Eye (tissue), 1 donor: ENCODE data around the gene OPRM1.

Source experiments
- DNase-seq: peaks from one replicate; pipeline ENCODE4 v3.0.0-alpha.2; 2015

OPRM1 gene

DNA sequence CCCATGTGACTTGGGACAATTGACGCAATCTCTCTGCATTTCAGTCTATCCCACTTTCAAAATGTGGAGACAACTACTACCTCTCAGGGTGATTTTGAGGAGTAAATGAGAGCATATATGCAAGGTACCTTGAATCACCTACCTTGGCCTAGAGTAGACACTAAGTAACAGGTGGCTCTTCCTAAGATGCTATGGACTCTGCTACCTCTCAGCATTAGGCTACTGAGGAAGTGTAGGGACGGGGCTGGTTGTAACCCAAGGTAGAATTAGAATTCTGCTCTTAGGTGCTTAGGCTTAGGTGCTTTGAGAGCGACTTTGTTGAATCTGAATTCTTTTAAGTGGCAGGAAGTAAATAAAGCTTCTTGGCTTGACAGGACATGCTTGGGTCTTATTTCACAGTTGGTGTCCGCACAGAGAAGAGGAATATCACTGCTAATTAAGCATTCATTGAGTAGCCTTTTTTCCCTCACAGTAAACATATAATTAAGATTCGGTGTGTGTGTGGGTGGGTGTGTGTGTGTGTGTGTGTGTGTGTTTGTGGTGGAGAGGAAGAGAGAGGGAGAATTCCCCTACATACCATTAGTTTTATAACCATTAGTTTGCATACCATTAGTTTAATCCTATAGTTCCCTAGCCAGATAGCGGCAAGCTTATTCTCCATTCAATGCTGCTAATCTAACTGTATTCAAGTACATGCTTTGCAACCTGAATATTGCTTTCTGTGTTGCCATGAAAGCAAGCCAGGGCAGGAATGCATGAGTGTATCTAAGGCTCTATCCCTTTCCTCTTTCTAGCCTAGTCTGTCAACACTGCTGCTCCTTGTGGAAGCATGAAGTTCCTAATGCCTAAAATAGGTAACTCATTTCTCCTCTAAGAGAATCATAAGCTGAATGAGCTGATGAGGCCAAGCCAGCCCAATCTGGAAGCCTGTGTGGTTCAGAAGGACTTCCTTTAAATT is 205.0 kb downstream of the OPRM1 start:
- no peak for DNase-seq

DNA sequence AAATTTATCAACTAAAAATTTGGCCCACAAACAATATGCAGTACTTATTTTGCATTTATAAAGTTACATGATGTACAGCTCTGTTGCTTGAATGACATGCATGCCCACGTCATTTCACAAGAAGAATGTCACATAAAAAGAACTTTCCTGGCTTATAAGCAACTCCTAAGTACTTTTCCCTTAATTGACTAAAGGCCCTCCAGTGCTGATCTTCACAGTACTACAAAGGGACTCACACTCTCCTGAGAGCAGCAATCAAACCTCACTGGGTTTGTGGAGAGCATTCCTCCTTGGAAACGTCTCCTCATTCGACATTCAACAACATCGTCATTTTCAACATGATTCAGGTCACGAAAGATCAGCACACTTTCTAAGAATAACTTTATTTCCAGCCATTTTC is 206.5 kb downstream of the OPRM1 start:
- DNase-seq = no peak

DNA sequence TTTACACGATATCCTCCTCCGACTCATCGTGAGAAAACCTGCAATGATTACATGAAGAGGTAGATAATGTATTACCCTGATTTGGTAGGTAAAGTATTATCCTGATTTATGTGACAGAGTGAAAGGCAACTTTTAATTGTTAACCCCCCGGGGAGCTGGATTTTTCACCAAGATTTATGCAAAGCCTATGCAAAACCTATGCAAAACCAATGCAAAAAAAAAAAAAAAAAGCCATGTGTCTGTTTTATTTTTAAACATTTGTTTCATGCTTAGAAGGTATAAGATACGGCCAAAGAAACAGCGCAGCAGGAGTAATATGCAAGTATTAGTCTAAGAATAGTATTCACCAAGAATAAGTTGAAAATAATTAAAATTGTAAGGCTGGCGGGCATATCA is 207.7 kb downstream of the OPRM1 start:
- DNase-seq = no peak

DNA sequence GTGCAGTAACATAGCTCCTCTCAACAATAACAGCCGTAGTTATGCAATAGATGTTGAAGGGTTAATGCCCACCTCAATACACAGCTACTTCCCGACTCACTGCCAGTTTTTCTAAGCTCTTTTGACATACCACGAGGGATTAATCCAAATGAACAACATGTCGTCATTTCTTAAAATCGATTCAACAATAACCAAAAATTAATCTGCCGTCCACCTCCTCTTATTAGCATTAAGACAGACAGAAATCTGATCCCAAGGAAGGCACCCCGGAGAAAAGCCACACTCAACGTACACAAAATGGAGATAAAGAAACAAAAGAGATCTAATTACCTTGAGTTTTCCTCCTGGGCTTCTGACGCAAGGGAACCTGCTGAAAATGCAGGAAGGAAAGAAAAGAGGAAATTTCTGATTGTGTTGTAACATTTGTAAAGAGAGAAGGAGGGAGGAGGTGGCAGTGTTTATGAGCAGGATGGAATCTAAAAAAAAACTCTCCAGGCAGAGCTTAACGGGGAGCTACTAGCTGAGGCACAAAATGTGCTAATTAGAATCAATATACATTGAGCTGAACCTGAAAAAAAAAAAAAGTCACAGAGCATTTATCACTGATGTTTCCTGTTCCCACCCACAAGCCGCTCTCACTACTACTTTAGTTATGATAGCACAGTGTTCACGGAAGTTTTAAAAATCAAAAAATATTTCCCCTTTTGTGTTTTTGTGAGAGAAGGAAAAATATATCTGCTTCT is 208.2 kb downstream of the OPRM1 start:
- DNase-seq = peak; percentile 66

DNA sequence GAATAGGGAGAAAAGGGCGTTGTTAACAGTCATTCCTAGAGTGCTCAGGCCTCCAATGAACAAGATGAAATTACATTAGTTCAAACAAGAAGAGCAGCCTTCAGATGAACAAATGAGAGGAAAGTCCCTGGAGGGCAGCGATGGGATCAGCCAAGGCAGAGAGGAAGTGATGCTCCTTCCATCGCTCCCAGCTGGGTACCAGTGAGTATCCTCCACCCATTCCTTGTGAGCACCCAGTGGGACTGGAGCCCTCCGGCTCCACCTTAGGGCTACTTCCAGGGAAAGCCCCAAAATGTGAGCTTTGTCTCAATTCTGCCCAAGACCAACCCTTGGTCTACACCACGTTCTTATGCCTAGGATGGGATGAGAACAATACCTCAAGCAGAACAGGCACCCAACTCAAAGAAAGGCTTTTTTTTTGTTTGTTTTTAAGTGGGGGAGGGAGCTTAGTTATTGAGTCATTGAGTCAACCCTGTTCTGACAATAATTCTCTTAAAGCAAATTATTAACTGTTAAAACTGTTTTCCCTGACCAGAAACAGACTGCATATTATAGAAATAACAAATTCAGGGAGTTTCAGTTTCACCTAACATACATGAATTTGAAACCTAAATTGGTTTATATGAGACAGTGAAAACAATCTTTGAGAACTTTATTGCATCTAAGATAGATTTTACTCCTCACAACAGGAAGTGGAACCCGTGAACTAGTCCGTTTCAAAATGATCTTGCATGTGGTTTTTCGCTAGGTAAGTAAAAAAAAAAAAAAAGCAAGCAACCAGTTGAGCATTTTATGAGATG is 210.7 kb downstream of the OPRM1 start:
- no peak for DNase-seq

DNA sequence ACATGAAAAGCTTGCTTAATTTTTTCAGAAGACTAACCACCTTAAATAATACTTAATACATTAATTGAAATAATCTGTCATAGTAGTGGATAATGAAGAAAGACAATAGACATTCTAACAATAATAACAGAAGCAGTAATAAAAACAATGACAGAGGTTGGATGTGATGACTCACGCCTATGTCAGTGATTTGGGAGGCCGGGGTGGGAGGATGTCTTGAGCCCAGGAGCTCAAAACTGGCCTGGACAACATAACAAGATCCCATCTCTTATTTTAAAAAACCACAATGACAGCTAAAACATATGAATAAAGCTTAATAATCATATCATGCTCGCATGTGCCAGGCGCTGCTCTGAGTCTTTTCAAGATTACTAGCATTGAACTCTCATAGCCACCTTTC is 212.1 kb downstream of the OPRM1 start:
- DNase-seq = no peak

DNA sequence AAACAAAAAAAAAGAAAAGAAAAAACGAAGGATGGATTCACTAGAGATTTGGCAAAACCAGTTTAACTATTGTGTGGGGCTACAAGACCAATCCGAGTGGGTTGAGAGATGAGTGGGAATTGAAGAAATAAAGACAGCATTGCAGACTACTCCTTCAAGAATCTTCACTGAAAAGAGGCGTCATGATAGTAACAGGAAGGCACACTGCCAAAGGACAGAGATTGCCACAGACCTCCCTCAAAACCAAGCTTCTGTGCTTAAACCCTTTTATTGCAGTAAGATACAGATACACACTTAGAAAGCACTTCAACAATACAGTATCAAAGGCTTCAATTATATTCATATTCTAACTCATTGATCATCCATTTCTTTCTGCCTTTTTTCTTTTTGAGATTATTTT is 213.6 kb downstream of the OPRM1 start:
- DNase-seq = no peak

DNA sequence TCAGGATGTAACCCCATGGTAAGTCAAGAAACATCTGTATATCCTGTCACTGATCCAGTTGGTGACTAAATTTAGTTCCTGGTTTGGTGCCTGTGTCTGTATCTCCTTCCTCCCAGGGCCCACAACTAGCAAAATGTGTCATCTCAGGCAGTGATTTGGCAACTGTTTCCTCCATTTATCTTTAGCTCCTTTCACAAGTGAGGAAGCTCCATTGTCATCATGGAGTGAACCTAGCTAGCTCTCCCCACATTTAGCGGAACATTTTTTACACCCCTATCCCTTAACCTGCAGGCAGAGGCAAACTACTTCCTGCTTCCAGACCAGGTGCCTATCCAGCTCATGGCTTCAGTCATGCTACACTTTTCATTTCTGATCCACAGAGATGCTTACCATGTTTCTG is 218.0 kb downstream of the OPRM1 start:
- no peak for DNase-seq

DNA sequence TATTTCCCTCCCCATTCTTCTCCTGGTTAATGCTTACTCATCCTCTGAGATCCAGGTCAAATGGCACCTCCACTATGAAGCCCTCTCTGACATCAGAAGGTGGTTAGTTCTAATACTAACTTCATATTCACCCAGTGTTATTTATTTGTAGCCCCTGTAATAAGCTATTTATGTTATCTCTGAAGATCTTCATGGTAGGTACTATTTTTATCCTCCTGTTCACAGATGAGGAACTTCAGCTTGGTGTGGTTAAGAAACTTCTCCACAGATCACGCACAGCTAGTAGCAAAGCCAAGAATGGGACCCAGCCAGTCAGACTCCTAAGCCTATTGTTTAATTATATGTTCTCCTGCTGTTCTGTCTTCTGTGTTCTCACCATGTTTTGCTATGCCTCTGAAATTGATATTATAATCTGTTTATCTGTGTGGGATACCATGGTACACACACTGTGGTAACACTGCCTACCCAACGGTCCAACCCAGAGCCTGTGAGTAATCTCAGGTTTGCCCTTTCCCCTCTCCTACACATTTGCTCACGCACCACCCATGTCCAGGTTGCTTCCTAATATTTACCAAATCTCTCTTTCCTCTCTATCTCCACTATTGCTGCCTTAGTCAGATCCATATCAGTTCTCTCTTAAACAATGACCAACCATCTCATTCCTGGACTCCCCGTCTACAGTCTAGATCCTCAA is 219.2 kb downstream of the OPRM1 start:
- DNase-seq = no peak

DNA sequence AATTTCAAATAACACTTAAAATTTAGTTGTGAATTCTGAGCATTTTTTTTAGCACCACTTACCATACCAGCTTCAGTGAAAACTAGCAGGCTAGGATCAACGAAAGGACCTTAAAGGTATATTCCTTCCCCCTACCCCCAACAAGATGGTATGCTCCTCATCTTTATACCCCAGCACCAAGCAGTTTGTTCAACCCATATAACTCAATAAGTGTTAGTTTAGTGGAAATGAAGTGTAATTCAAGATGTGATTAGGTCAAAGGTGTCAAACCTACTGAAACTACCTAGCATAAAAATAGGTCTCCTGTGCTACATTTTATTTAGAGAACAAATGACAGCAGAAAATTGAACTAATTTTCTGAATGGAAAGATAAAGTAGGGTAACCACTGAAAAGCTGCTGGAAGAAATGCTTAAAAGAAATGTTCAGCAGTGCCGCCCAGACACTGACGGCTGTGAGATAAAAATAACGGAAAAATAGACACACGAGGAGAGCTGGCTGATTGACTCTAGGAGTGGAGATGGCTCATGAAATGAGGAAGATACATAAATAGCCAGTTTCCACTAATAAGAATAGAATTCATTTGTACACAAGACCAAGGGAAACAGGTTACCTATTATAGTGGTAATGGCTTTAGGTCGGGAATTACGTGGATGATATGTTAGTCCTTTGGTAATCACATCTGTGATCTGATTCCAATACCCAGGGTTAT is 222.8 kb downstream of the OPRM1 start:
- DNase-seq = no peak

DNA sequence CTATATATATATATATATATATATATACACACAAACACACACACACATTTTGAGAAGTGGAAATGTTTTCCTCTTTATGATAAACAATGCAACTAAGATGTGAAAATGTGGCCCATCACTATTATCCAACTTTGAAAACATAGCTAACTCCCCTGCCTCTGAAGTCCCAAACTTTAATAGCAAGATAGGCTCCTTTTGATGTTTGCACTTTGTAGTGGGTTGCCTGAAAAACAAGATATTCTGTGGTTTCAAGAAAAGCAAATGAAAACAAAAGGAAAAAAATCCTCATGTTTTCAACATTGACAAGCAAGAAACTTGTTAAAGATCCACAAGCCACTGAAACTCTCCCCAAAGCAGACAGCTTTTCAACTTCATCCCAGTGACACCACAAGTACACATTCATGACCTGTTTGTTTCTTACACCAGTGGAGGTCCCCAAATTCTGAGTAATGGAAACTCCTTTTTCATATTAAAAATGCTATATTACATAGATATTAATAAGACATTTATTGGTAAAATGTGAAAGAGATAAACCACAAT is 227.6 kb downstream of the OPRM1 start:
- no peak for DNase-seq

DNA sequence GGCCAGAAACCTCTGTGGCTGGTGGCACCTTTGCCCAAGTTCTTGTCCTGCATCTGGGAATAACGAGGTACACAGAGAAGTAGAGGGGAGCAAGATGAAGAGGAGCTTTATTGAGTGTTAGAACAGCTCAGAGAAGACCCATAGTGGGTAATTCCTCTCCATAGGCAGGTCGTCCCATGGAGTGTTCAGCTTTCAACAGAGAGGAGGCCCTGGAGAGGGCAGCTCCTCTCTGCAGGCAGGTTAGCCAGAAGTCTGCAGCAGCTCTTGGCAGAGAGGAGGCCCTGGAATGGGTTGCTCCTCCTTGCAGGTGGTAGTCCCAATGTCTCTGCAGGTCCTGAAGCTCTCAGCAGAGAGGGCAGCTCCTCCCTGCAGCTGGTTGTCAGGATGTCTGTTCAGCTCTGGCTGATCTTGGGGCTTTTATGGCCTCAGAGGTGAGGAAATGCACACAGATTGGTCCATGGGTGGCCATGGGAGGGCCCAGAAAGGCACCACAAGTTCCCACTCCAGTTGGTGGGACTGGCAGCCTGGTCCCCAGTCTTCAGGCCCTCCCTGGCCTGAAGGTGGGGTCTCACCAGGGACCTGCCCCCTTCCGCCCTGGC is 228.6 kb downstream of the OPRM1 start:
- DNase-seq = no peak

DNA sequence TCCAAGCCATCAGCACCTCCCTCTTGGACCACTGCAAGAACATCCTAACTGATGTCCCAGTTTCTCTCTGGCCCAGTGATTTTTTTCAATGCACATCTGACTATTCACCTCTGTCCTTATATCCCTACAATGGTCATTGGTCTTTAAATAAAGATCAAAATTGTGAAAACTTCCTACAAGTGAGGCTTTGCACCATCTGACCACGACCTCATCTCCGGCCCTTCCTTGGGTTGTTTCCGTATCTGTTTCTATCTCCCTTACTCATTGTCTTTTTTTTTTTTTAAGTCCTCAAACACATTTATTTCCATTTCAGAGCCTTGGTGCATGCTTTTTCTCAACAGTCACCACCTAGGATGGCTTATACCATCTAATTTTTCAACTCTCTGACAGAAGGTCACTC is 229.4 kb downstream of the OPRM1 start:
- DNase-seq = no peak

DNA sequence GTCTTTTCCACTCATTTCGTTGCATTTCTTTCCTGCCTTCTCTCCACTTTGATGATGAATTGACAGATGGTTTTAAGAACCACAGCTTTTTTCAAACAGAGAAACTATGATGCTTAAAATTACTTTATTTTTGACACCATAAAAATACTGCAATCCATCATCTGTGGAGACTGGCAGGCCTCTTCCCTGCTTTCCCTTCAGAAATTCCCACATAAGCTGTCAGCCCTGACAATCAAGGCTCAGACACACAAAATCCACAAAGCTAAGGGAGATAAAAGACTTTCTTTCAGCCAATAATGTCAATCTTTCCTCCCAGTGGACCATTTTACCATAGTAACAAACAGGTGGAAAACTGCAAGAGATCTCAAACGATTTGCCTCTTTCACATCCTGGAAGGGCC is 235.1 kb downstream of the OPRM1 start:
- no peak for DNase-seq

DNA sequence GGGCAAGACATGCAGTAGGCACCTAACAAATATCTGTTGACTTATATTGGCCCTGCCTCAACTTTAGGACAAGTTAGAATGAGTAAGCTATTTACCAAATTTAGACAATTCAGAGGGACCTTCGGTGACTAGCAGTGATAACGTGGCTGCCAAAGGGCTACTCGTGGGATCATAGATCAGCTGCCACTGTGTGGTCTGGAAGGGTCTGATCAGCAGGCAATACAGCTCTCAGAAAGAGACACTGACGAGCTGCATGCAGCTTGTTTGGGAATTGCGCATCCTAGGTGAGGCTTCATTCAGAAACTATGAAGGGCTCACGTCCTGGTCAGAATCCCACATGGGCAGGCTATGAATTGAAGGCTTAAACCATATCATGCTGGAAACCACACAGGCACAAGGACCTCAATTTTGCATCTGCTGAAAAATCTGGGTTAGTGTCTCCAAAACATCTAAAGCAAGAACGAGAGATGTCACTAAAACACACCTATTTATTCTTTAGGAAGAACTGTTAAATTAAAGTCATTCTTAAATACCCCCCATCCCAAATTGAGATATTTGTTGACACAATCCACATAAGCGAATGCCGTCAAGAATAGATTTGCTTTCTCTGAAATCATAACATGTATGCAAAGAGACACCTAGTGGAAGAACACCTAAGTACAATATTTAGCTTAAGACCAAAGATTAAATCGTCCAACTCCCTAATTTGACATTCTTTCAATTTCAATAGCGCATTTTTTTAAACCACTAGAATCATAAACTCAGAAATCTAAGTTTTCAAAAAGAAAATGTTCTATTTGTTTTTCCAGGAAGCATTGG is 238.0 kb downstream of the OPRM1 start:
- DNase-seq = peak; percentile 61

DNA sequence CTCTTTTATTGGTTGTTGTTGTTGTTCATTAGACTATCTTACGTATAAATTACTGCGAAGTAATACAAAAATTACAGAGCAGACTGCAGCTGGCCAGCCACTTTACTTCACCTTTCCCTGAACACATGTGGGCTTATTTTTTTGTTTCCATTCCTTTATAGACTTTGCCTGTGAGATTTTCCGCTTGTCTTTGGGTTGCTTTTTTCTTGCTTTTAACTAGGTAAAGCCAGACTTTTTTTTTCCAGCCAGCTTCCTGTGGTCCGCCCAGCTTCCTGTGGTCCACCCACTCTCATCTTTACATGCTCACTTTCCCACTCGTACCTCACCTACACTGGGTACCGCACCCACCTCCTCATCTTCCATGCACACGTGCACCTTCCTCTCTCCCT is 238.6 kb downstream of the OPRM1 start:
- no peak for DNase-seq

DNA sequence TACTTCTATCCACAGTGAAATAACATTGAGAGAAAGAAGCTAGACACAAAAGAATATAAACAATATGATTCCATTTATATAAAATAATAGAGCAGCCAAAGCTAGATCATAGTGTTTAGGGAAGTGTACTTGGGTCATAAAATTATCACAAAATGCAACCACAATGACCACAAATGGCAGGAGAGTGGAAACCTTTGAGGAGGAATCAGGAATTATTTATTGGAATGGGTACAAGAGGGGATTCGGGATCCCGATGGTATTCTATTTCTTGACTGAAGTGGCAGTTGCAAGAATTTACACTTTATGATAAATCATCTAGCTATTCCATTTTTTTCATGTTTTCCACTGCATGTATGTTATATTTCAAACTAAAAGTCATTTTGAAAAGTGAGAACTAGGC is 241.5 kb downstream of the OPRM1 start:
- no peak for DNase-seq

DNA sequence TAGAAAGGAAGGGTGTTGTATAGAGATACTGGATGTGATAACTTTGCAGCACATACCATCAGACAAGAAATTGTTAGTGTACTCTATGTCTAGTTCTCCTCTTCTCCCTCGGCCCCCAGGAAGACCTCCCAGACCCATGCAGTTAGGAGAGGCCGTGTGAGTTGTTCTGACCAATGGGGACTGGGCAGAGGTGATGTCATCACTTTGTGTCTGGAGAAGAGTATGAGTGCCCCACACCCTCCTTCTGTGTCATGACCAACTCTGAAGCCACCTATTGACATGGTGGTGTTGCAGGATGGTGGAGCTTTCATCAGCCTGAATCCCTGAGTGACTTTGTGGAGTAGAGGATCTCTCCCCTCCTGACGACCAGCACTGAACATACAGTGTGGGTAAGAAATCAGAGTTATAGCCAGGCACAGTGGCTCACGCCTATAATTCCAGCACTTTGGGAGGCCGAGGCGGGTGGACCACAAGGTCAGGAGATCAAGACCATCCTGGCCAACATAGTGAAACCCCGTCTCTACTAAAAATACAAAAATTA is 245.3 kb downstream of the OPRM1 start:
- no peak for DNase-seq

DNA sequence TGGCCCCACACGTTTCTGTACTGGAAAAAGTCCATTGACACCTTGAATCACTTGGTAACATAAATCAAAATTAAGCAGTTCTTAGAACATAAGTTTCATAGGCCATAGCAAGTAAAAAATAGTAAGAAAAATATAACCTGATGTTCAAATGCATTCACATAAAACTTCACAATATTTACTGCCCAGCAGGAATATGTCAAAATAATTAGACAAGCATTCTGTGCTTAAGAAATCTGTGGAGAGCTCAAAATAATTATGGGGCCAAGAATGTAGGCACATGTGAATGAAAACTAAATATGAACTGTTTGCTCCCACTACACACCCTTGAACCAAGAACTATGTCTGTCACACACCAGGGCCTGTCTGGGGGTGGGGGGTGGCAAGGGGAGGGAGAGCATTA is 246.8 kb downstream of the OPRM1 start:
- DNase-seq = no peak
